Endothelial cell of umbilical vein (primary cell): ENCODE data around the gene ZBED4. TPM values are rescaled to one million over a fixed set of nuclear protein-coding genes. Genes with fewer than 3 reads are reported as not detected.

Experiments
- BruUV-seq: library from RNA; stranded (reverse); fragments of 400-500 nt; replicated peaks from 2 replicates; lab custom pipeline; 2021; lab: Mats Ljungman, UMichigan
- CTCF ChIA-PET: fragments of 300-600, 350-600 bp; sonication (Branson Sonifier 250); formaldehyde crosslinking; loops from one replicate; lab custom pipeline; 2021; ENCODE audit warnings: antibody characterized with exemption, inconsistent platforms; lab: Charles Lee
- POLR2A ChIA-PET: fragments of 300-600, 350-600 bp; sonication (Branson Sonifier 250); formaldehyde crosslinking; loops from one replicate; lab custom pipeline; 2021; ENCODE audit warnings: antibody characterized with exemption, inconsistent platforms; lab: Charles Lee
- DNase-seq: peaks from one replicate; pipeline ENCODE4 v3.0.0-alpha.2; 2011; ENCODE audit warnings: low read depth, low spot score
- FAIRE-seq: peaks from 2 replicates; lab custom pipeline; 2011; peaks lifted over from hg19 to GRCh38; lab: Jason Lieb, UNC
- H2AFZ ChIP-seq: 2 replicates; pipeline ENCODE4 v1.6.0; 2012; ENCODE audit warnings: low read depth, low read length, control low read depth, inconsistent platforms
- H3K27ac ChIP-seq: 2 replicates; pipeline ENCODE4 v1.5.1; 2011; ENCODE audit warnings: low read depth, mild to moderate bottlenecking, control low read depth, low read length, moderate library complexity; ENCODE audit not compliant: insufficient read depth
- H3K27me3 ChIP-seq, 2 experiments: 2 replicates each; pipeline versions ENCODE4 v1.6.0 to v1.6.1; 2011; ENCODE audit warnings: low read length in 2 of 2, mixed read lengths in 1 of 2; ENCODE audit not compliant: control insufficient read depth in 2 of 2, insufficient read depth in 2 of 2
- H3K36me3 ChIP-seq, 2 experiments: 2 replicates in 1 of 2; 3 replicates in 1 of 2; pipeline ENCODE4 v1.5.1; 2011; ENCODE audit warnings: low read length in 2 of 2, mild to moderate bottlenecking in 1 of 2, moderate library complexity in 1 of 2; ENCODE audit not compliant: control insufficient read depth in 2 of 2, insufficient read depth in 2 of 2; ENCODE audit errors: extremely low read depth in 1 of 2
- H3K4me1 ChIP-seq: 3 replicates; pipeline ENCODE4 v1.5.1; 2011; ENCODE audit warnings: mild to moderate bottlenecking, low read length; ENCODE audit not compliant: control insufficient read depth, insufficient read depth; ENCODE audit errors: extremely low read depth
- H3K4me2 ChIP-seq: 2 replicates; pipeline ENCODE4 v1.6.1; 2011; ENCODE audit warnings: low read length, control low read depth, mixed read lengths; ENCODE audit not compliant: insufficient read depth
- H3K4me3 ChIP-seq, 3 experiments: fragments of 200-600 bp in 1 of 3; sonication (generic), shearing (Covaris generic) in 1 of 3; replicated peaks in 1 of 3; 2 replicates each; pipeline ENCODE4 v1.5.1; 2011 to 2016; ENCODE audit warnings: control low read depth in 3 of 3, low read length in 3 of 3, mild to moderate bottlenecking in 2 of 3, inconsistent platforms in 1 of 3, low read depth in 1 of 3, moderate library complexity in 1 of 3; ENCODE audit not compliant: insufficient read depth in 1 of 3
- H3K79me2 ChIP-seq: 2 replicates; pipeline ENCODE4 v1.6.0; 2012; ENCODE audit warnings: low read length, inconsistent platforms; ENCODE audit not compliant: control insufficient read depth, insufficient read depth
- H3K9ac ChIP-seq: replicated peaks from 2 replicates; pipeline ENCODE3; 2011; ENCODE audit warnings: low read length, control low read depth; ENCODE audit not compliant: insufficient read depth; ENCODE audit errors: extremely low read depth
- H3K9me1 ChIP-seq: replicated peaks from 3 replicates; pipeline ENCODE4 v1.6.0; 2011; ENCODE audit warnings: mild to moderate bottlenecking, low read length; ENCODE audit not compliant: control insufficient read depth, insufficient read depth; ENCODE audit errors: extremely low read depth
- H3K9me3 ChIP-seq: replicated peaks from 2 replicates; pipeline ENCODE4 v1.5.1; 2012; ENCODE audit warnings: low read length, inconsistent platforms; ENCODE audit not compliant: control insufficient read depth, insufficient read depth
- H4K20me1 ChIP-seq: replicated peaks from 2 replicates; pipeline ENCODE3; 2011; ENCODE audit warnings: mild to moderate bottlenecking, low read length; ENCODE audit not compliant: control insufficient read depth, insufficient read depth; ENCODE audit errors: extremely low read depth
- CTCF ChIP-seq, 2 donors: IDR thresholded peaks; 1 replicate in 1 of 2; 2 replicates in 1 of 2; pipeline ENCODE4 v1.5.1; 2011; ENCODE audit warnings: low read length in 2 of 2, mild to moderate bottlenecking in 2 of 2, moderate library complexity in 2 of 2, control low read depth in 1 of 2, inconsistent platforms in 1 of 2, low read depth in 1 of 2; ENCODE audit not compliant: insufficient read depth in 1 of 2; ENCODE audit errors: extremely low read depth in 1 of 2
- EZH2 ChIP-seq: IDR thresholded peaks from 2 replicates; pipeline ENCODE4 v1.6.1; 2012; ENCODE audit warnings: borderline replicate concordance, low read depth, mild to moderate bottlenecking, moderate library complexity, low read length, inconsistent platforms; ENCODE audit not compliant: severe bottlenecking
- FOS ChIP-seq: IDR thresholded peaks from 2 replicates; pipeline ENCODE4 v1.6.1; 2011; ENCODE audit warnings: mild to moderate bottlenecking, low read length, moderate library complexity, borderline replicate concordance; ENCODE audit not compliant: insufficient read depth
- GATA2 ChIP-seq: IDR thresholded peaks from 2 replicates; pipeline ENCODE4 v1.7.0; 2011; ENCODE audit warnings: low read depth, mild to moderate bottlenecking, moderate library complexity, mixed read lengths, low read length; ENCODE audit not compliant: insufficient read length, insufficient read depth
- MAX ChIP-seq: IDR thresholded peaks from 2 replicates; pipeline ENCODE4 v1.6.1; 2011; ENCODE audit not compliant: insufficient read depth, insufficient read length
- MYC ChIP-seq: IDR thresholded peaks from one replicate; pipeline ENCODE4 v1.6.1; 2011; ENCODE audit warnings: mild to moderate bottlenecking, low read depth, low read length
- POLR2AphosphoS5 ChIP-seq: IDR thresholded peaks from 2 replicates; pipeline ENCODE4 v1.6.1; 2012; ENCODE audit warnings: low read depth, mild to moderate bottlenecking, control low read depth, low read length, moderate library complexity; ENCODE audit not compliant: insufficient read depth
- dilution Hi-C: fragments of 300-500 bp; cut with MboI; formaldehyde crosslinking; loops from one replicate; pipeline ENCODE4 v1.15.0; 2019; ENCODE audit warnings: low sequenced_read_pairs; ENCODE audit not compliant: extremely low pct_ligation_motif_present
- intact Hi-C: fragments of 100-400 bp; cut with micrococcal nuclease; formaldehyde crosslinking; loops from one replicate; pipeline ENCODE4 v1.10.0; 2022
- polyA plus RNA-seq, 4 experiments: library from polyadenylated mRNA; depleted of rRNA in 3 of 4; stranded (reverse) in 3 of 4; unstranded in 1 of 4; fragments of >200 nt; gene quantifications; 2 replicates each; pipeline versions ENCODE4 v1.2.1 to v1.2.3, GENCODE V29; 2011 to 2012; ENCODE audit warnings: missing spikeins in 1 of 4
- total RNA-seq: library from RNA; stranded (reverse); gene quantifications from 2 replicates; pipeline ENCODE4 v1.2.3, GENCODE V29; 2021

The ZBED4 gene
- total and polyA plus RNA-seq, 2 donors (not counting 3 experiments of a cell fraction or from before 2014, with no cell fraction given): 8.6 to 18.2 TPM

- no peaks in the 10 kb centered on the region for H3K79me2 ChIP-seq
- peaks cover 0 to 14% of the 10 kb centered on the region in 2 experiments for H3K36me3 ChIP-seq
- dilution Hi-C loops: no loop called here
- no peak for FAIRE-seq
- DNase-seq: no peak
- H3K27ac ChIP-seq: no peak overlapping the region
- H3K9me1 ChIP-seq: no peaks in the 10 kb centered on the region
- POLR2A ChIA-PET: no interaction called here
- H3K9me3 ChIP-seq: no peaks in the 10 kb centered on the region
- TF ChIP-seq EZH2 (no peak), FOS (no peak), MYC (no peak), POLR2AphosphoS5 (no peak), GATA2 (no peak), CTCF (IDR thresholded peaks at IDR 0.05; ENCODE audit: extremely low read depth in 1 of 2, insufficient read depth in 1 of 2, low read depth in 1 of 2, low read length in 2 of 2) (no peak), MAX (no peak)
- H3K4me3 ChIP-seq: no peak overlapping the region
- H4K20me1 ChIP-seq: no peaks in the 10 kb centered on the region
- no peaks in the 10 kb centered on the region for H3K4me1 ChIP-seq
- CTCF ChIA-PET: interaction anchor here (1.5 kb wide), 1 partner anchor 118 kb away, joined by 4 read pairs; no protein-coding TSS in a partner anchor
- no peak overlapping the region for H3K9ac ChIP-seq
- no peak overlapping the region for H2AFZ ChIP-seq
- no peak overlapping the region for H3K4me2 ChIP-seq
- intact Hi-C loops: no loop called here
- H3K27me3 ChIP-seq: no peaks in the 10 kb centered on the region
- BruUV-seq: no TSS peak
Observed at GRCh38 chr22:49911881-49912625, 58.4 kb downstream of the ZBED4 start.
